ENCODE results near the gene BMPR1A.

BMPR1A gene

GRCh38 chr10:86961481-86962091 lies 205.2 kb downstream of the BMPR1A start:
- Histone ChIP-seq H3K36me3 (ENCODE audit: low read depth) (no peaks in the 10 kb centered on the region; the same call in 1 of the 2 replicates), H3K9me3 (ENCODE audit: severe bottlenecking) (no peaks in the 10 kb centered on the region), H3K27ac (ENCODE audit: poor library complexity, severe bottlenecking) (no peak overlapping the region), H3K27me3 (ENCODE audit: insufficient read depth, poor library complexity, severe bottlenecking) (no peaks in the 10 kb centered on the region), H3K4me1 (ENCODE audit: insufficient read depth, poor library complexity, severe bottlenecking) (peaks cover 26% of the 10 kb centered on the region), H3K4me3 (ENCODE audit: severe bottlenecking) (no peak overlapping the region)
- TF ChIP-seq CTCF (IDR thresholded peaks at IDR 0.05; ENCODE audit: poor library complexity, severe bottlenecking), result no peak
- ATAC-seq (ENCODE audit: low read depth) (no peak), DNase-seq (ENCODE audit: low spot score) (no peak)

GRCh38 chr10:86962136-86962980 lies 205.9 kb downstream of the BMPR1A start:
- no peak for DNase-seq (ENCODE audit: low spot score)
- Histone ChIP-seq H3K27ac (ENCODE audit: poor library complexity, severe bottlenecking) (no peak overlapping the region), H3K27me3 (ENCODE audit: insufficient read depth, poor library complexity, severe bottlenecking) (no peaks in the 10 kb centered on the region), H3K9me3 (ENCODE audit: severe bottlenecking) (no peaks in the 10 kb centered on the region), H3K4me3 (ENCODE audit: severe bottlenecking) (no peak overlapping the region), H3K4me1 (ENCODE audit: insufficient read depth, poor library complexity, severe bottlenecking) (peaks cover 30% of the 10 kb centered on the region), H3K36me3 (ENCODE audit: low read depth) (no peaks in the 10 kb centered on the region; the same call in 1 of the 2 replicates)
- no peak for ATAC-seq (ENCODE audit: low read depth)
- TF ChIP-seq CTCF (IDR thresholded peaks at IDR 0.05; ENCODE audit: poor library complexity, severe bottlenecking), result no peak

DNA sequence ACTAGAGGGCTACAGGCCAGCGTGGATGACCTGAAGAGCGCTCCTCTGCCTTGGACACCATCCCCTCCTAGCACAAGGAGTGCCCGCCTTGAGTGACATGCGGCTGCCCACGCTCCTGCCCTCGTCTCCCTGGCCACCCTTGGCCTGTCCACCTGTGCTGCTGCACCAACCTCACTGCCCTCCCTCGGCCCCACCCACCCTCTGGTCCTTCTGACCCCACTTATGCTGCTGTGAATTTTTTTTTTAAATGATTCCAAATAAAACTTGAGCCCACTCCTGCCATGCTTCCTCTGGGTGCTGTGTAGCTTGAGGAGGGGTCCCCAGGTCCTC lies 206.5 kb downstream of the BMPR1A start:
- Histone ChIP-seq H3K27ac (ENCODE audit: poor library complexity, severe bottlenecking) (no peak overlapping the region), H3K4me3 (ENCODE audit: severe bottlenecking) (no peak overlapping the region), H3K4me1 (ENCODE audit: insufficient read depth, poor library complexity, severe bottlenecking) (peaks cover 35% of the 10 kb centered on the region), H3K36me3 (ENCODE audit: low read depth) (no peaks in the 10 kb centered on the region; the same call in 1 of the 2 replicates), H3K27me3 (ENCODE audit: insufficient read depth, poor library complexity, severe bottlenecking) (no peaks in the 10 kb centered on the region), H3K9me3 (ENCODE audit: severe bottlenecking) (no peaks in the 10 kb centered on the region)
- TF ChIP-seq CTCF (IDR thresholded peaks at IDR 0.05; ENCODE audit: poor library complexity, severe bottlenecking), result no peak
- DNase-seq (ENCODE audit: low spot score) (no peak), ATAC-seq (ENCODE audit: low read depth) (no peak)

- no peak overlapping the region for H3K27ac ChIP-seq (ENCODE audit: poor library complexity, severe bottlenecking)
- no peak overlapping the region for H3K4me3 ChIP-seq (ENCODE audit: severe bottlenecking)
- no peak for ATAC-seq (ENCODE audit: low read depth)
- no peaks in the 10 kb centered on the region for H3K27me3 ChIP-seq (ENCODE audit: insufficient read depth, poor library complexity, severe bottlenecking)
- no peak for DNase-seq (ENCODE audit: low spot score)
- no peaks in the 10 kb centered on the region for H3K9me3 ChIP-seq (ENCODE audit: severe bottlenecking)
- H3K4me1 ChIP-seq (ENCODE audit: insufficient read depth, poor library complexity, severe bottlenecking), result peaks cover 32% of the 10 kb centered on the region
- no peak for TF ChIP-seq CTCF (IDR thresholded peaks at IDR 0.05; ENCODE audit: poor library complexity, severe bottlenecking)
- H3K36me3 ChIP-seq (ENCODE audit: low read depth), result no peaks in the 10 kb centered on the region; the same call in 1 of the 2 replicates
Observed at GRCh38 chr10:86963341-86963919, 207.0 kb downstream of the BMPR1A start.

Measured in RWPE2 (cell line).